ENCODE data around the gene SLC10A7. TPM values are rescaled to one million over a fixed set of nuclear protein-coding genes. Genes with fewer than 3 reads are reported as not detected.

SLC10A7 gene
- total RNA-seq, 1 experiment from 2014 or later, result 3.9 TPM

DNA sequence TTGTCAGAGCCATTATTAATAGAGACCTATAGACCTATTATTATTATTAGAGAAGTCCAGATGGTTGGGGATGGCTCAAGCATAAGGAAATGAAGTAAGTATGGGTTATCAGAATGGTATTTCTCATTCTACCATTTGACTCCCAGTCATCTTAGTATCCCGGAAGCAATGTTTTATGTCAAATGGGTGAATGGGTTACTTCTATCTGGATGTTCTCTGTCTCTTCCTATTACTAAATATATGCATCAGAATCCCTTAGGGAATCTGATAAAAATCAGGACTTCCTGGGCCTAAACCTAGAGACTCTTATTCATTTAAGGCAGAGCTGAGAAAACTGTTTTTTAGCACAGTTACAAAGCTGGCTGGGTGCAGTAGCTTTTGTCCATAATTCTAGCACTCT is 149.9 kb downstream of the SLC10A7 start:
- WGBS (ENCODE audit: extremely low coverage, insufficient read length, low lambda C conversion rate), result no CpG with 5 or more reads among the region's 1 CpG

More for the DNA sequence above, 149.9 kb downstream of the SLC10A7 start:
- no peak overlapping the region for H3K27ac ChIP-seq (ENCODE audit: insufficient read length, low read depth, low read length)
- H3K23me2 ChIP-seq (ENCODE audit: insufficient read length, low read depth, low read length, poor library complexity, severe bottlenecking), result no peaks in the 10 kb centered on the region
- no peaks in the 10 kb centered on the region for H3K79me2 ChIP-seq (ENCODE audit: insufficient read depth, low read length)
- H3K27me3 Mint-ChIP-seq (ENCODE audit: low read depth), result no peaks in the 10 kb centered on the region
- no peak overlapping the region for H2AK5ac ChIP-seq (ENCODE audit: insufficient read length, low read length)
- no peak overlapping the region for H3K23ac ChIP-seq (ENCODE audit: insufficient read length, low read depth, low read length)
- H3K56ac ChIP-seq (ENCODE audit: insufficient read length, low read depth, low read length), result no peak overlapping the region
- no peak overlapping the region for H3T11ph ChIP-seq (ENCODE audit: low read length)
- no peak overlapping the region for H3K14ac ChIP-seq (ENCODE audit: insufficient read depth, low read length)
- no peak overlapping the region for H4K5ac ChIP-seq (ENCODE audit: insufficient read length, low read depth, low read length)
- H3K4ac ChIP-seq (ENCODE audit: low read depth, low read length), result no peak overlapping the region
- no peak overlapping the region for H3K27ac Mint-ChIP-seq
- no peak overlapping the region for H2BK5ac ChIP-seq (ENCODE audit: insufficient read length, low read length)
- H3K4me1 Mint-ChIP-seq, result peaks cover 6 to 7% of the 10 kb centered on the region in 2 experiments
- H3K4me1 ChIP-seq (ENCODE audit: insufficient read depth, low read length), result no peaks in the 10 kb centered on the region
- H3K9me3 Mint-ChIP-seq, result peaks cover 2 to 6% of the 10 kb centered on the region in 2 experiments; a peak in 2 of 5 replicates
- H3K4me2 ChIP-seq (ENCODE audit: insufficient read depth, insufficient read length, low read length), result no peak overlapping the region
- DNase-seq, result no peak
- H4K20me1 ChIP-seq (ENCODE audit: control insufficient read depth, insufficient read depth, insufficient read length), result no peaks in the 10 kb centered on the region
- H3K9ac ChIP-seq (ENCODE audit: extremely low read depth, insufficient read length, low read length), result no peak overlapping the region
- H3K9me3 ChIP-seq (ENCODE audit: control insufficient read depth, low read depth, low read length), result no peaks in the 10 kb centered on the region
- H4K91ac ChIP-seq (ENCODE audit: insufficient read length, low read depth, low read length), result no peak overlapping the region
- H2BK20ac ChIP-seq (ENCODE audit: low read depth, low read length, poor library complexity, severe bottlenecking), result no peak overlapping the region
- H3K36me3 Mint-ChIP-seq (ENCODE audit: insufficient read depth in 1 of 3, low read depth in 3 of 3), result peaks cover 0 to 7% (median 0%) of the 10 kb centered on the region in 3 experiments; a peak in 1 of 7 replicates
- no peak overlapping the region for H2BK12ac ChIP-seq (ENCODE audit: insufficient read length, low read depth, low read length)
- H3K18ac ChIP-seq (ENCODE audit: insufficient read length, low read depth, low read length), result no peak overlapping the region
- H2BK15ac ChIP-seq (ENCODE audit: low read depth, low read length), result no peak overlapping the region
- TF ChIP-seq, protein P1, sequence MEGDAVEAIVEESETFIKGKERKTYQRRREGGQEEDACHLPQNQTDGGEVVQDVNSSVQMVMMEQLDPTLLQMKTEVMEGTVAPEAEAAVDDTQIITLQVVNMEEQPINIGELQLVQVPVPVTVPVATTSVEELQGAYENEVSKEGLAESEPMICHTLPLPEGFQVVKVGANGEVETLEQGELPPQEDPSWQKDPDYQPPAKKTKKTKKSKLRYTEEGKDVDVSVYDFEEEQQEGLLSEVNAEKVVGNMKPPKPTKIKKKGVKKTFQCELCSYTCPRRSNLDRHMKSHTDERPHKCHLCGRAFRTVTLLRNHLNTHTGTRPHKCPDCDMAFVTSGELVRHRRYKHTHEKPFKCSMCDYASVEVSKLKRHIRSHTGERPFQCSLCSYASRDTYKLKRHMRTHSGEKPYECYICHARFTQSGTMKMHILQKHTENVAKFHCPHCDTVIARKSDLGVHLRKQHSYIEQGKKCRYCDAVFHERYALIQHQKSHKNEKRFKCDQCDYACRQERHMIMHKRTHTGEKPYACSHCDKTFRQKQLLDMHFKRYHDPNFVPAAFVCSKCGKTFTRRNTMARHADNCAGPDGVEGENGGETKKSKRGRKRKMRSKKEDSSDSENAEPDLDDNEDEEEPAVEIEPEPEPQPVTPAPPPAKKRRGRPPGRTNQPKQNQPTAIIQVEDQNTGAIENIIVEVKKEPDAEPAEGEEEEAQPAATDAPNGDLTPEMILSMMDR (conservative IDR thresholded peaks at IDR 0.05), result no peak
- no peaks in the 10 kb centered on the region for H3K79me1 ChIP-seq (ENCODE audit: insufficient read depth, low read depth, low read length, poor library complexity, severe bottlenecking)
- H2AFZ ChIP-seq (ENCODE audit: low read length), result no peak overlapping the region
- no peaks in the 10 kb centered on the region for H3K27me3 ChIP-seq (ENCODE audit: insufficient read depth, low read length)
- no peak overlapping the region for H3K4me3 Mint-ChIP-seq
- no peak overlapping the region for H2BK120ac ChIP-seq (ENCODE audit: low read depth, low read length, poor library complexity, severe bottlenecking)
- no peak overlapping the region for H4K8ac ChIP-seq (replicated peaks; ENCODE audit: insufficient read length, low read depth, low read length)
